MM.1S (cell line): ENCODE results near the gene GATC.

Experiments
- DNase-seq: peaks from one replicate; pipeline ENCODE4 v3.0.0-alpha.2; 2015
- H2AFZ ChIP-seq: fragments of 300-600 bp; sonication (generic); 2 replicates; pipeline ENCODE4 v1.6.0; 2016; ENCODE audit warnings: antibody characterized with exemption, low read length
- H3F3A ChIP-seq: fragments of 300-600 bp; sonication (generic); 2 replicates; pipeline ENCODE4 v1.6.1; 2016; ENCODE audit warnings: mild to moderate bottlenecking, antibody characterized with exemption, low read length, moderate library complexity, mixed read lengths; ENCODE audit not compliant: insufficient read depth
- H3K27ac ChIP-seq: fragments of 300-600 bp; sonication (generic); 2 replicates; pipeline ENCODE4 v1.5.1; 2016; ENCODE audit warnings: mild to moderate bottlenecking, low read length
- H3K27me3 ChIP-seq: fragments of 300-600 bp; sonication (generic); replicated peaks from 2 replicates; pipeline ENCODE4 v1.6.0; 2016; ENCODE audit warnings: low read length; ENCODE audit not compliant: insufficient read depth
- H3K36me3 ChIP-seq: fragments of 300-600 bp; sonication (generic); replicated peaks from 2 replicates; pipeline ENCODE4 v1.6.1; 2016; ENCODE audit warnings: mild to moderate bottlenecking, low read length, mixed read lengths; ENCODE audit not compliant: insufficient read depth
- H3K4me1 ChIP-seq: fragments of 300-600 bp; sonication (generic); 2 replicates; pipeline ENCODE4 v1.6.1; 2016; ENCODE audit warnings: low read length, mixed read lengths
- H3K4me2 ChIP-seq: fragments of 300-600 bp; sonication (generic); 2 replicates; pipeline ENCODE4 v1.6.0; 2016; ENCODE audit warnings: low read depth, low read length
- H3K4me3 ChIP-seq: fragments of 300-600 bp; sonication (generic); 2 replicates; pipeline ENCODE4 v1.5.1; 2016; ENCODE audit warnings: low read length, mixed read lengths
- H3K79me2 ChIP-seq: fragments of 300-600 bp; sonication (generic); 2 replicates; pipeline ENCODE4 v1.6.1; 2016; ENCODE audit warnings: mixed run types, low read length, mixed read lengths
- H3K9ac ChIP-seq: fragments of 300-600 bp; sonication (generic); 2 replicates; pipeline ENCODE4 v1.6.1; 2016; ENCODE audit warnings: low read length, mixed read lengths
- H3K9me2 ChIP-seq: fragments of 300-600 bp; sonication (generic); replicated peaks from 2 replicates; pipeline ENCODE4 v1.6.1; 2016; ENCODE audit warnings: mild to moderate bottlenecking, low read length, mixed read lengths; ENCODE audit not compliant: insufficient read depth
- H3K9me3 ChIP-seq: fragments of 300-600 bp; sonication (generic); replicated peaks from 2 replicates; pipeline ENCODE4 v1.6.1; 2016; ENCODE audit warnings: mild to moderate bottlenecking, low read length, mixed read lengths; ENCODE audit not compliant: insufficient read depth
- H4K20me1 ChIP-seq: fragments of 300-600 bp; sonication (generic); 2 replicates; pipeline ENCODE4 v1.6.1; 2016; ENCODE audit warnings: mild to moderate bottlenecking, low read length, moderate library complexity, mixed read lengths; ENCODE audit not compliant: insufficient read depth
- CTCF ChIP-seq: fragments of 300-600 bp; sonication (generic); IDR thresholded peaks from 2 replicates; pipeline ENCODE4 v1.5.1; 2016; ENCODE audit warnings: antibody characterized with exemption, low read length, mixed read lengths
- EZH2 ChIP-seq: fragments of 300-600 bp; sonication (generic); optimal IDR thresholded peaks from 2 replicates; pipeline ENCODE3; 2017; ENCODE audit warnings: low read depth, mild to moderate bottlenecking, antibody characterized with exemption, low read length, mixed read lengths
- EZH2phosphoT487 ChIP-seq: fragments of 300-600 bp; sonication (generic); IDR thresholded peaks from 2 replicates; pipeline ENCODE4 v1.6.1; 2018; ENCODE audit warnings: antibody characterized with exemption, low read length

Gene GATC

DNA sequence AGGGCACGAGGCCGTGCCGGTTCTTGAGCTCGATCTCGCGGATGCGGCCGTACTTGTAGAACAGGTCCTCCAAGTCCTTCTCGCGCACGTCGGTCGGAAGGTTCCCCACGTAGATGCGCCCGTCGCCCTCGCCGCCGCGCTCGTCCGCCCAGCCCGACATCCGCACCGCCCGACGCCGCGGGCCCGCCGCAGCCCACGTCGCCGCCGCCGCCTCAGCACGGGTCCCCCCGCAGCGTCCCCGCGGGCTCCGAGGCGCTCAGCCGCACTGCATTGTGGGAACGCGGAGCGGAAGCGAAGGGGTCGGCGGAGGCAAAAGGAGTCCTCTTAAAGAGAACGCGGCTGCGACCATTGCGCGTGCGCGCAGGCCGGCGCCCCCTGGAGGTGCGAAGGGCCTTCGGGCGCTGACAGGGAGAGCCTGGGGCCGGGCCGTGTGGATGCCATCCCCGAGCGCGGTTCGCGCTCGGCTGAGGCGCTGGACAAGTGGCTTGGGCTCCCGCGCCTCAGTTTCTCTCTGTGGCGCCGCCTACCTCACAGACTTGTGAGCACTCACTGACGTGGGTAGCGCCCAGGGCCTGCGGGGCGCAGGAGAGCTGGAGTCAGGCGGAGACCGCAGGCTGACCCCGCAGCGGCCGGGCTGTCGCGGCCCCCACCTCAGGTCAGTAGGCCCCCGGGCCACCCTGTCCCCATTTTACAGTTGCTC lies 23.4 kb downstream of the GATC start, which contains the start of gene SRSF9:
TSS of gene SRSF9 (minus strand) at position 299 of the 700 bp plus-strand sequence. CDS start at position 160, 139 bp downstream.
- H3K4me1 ChIP-seq: no peaks in the 10 kb centered on the region
- no peaks in the 10 kb centered on the region for H3K36me3 ChIP-seq

GRCh38 chr12:120470150-120470784 lies 24.0 kb downstream of the GATC start:
- Histone ChIP-seq H3K4me3 (peak overlapping the region; percentile 57), H3K9ac (peak overlapping the region; percentile 37; the same call in 1 of the 2 replicates), H3K4me1 (no peaks in the 10 kb centered on the region), H3K4me2 (peak overlapping the region; percentile 82), H3K9me2 (no peaks in the 10 kb centered on the region), H2AFZ (peak overlapping the region; percentile 88), H4K20me1 (no peaks in the 10 kb centered on the region), H3K9me3 (no peaks in the 10 kb centered on the region), H3K27ac (no peak overlapping the region), H3K79me2 (peaks cover 39% of the 10 kb centered on the region), H3K27me3 (no peaks in the 10 kb centered on the region), H3K36me3 (no peaks in the 10 kb centered on the region), H3F3A (0 out of 2 replicates have a peak, but pooled peaks cover 3% of the 10 kb centered on the region)
- TF ChIP-seq EZH2phosphoT487 (no peak), EZH2 (no peak), CTCF (no peak)
- no peak for DNase-seq

More for the DNA sequence above, 23.4 kb downstream of the GATC start, which contains the start of gene SRSF9:
- H3K9me2 ChIP-seq: no peaks in the 10 kb centered on the region
- 0 out of 2 replicates have a peak, but pooled peaks cover 3% of the 10 kb centered on the region for H3F3A ChIP-seq
- no peaks in the 10 kb centered on the region for H3K27me3 ChIP-seq
- peak within 1 kb of the TSS; percentile 88 for H2AFZ ChIP-seq
- peak within 1 kb of the TSS; percentile 79 for H3K4me3 ChIP-seq
- TF ChIP-seq CTCF: peak; percentile 61
- no peak for TF ChIP-seq EZH2phosphoT487
- DNase-seq: peak; percentile 93
- H3K27ac ChIP-seq: peak within 1 kb of the TSS; percentile 52; the same call in 1 of the 2 replicates
- peak within 1 kb of the TSS; percentile 82 for H3K4me2 ChIP-seq
- peaks cover 45% of the 10 kb centered on the region for H3K79me2 ChIP-seq
- no peaks in the 10 kb centered on the region for H3K9me3 ChIP-seq
- no peaks in the 10 kb centered on the region for H4K20me1 ChIP-seq
- peak within 1 kb of the TSS; percentile 73; the same call in 1 of the 2 replicates for H3K9ac ChIP-seq

GRCh38 chr12:120472521-120472920 lies 26.3 kb downstream of the GATC start:
- Histone ChIP-seq H2AFZ (no peak overlapping the region), H3K27ac (no peak overlapping the region), H3K36me3 (no peaks in the 10 kb centered on the region), H3F3A (0 out of 2 replicates have a peak, but pooled peaks cover 3% of the 10 kb centered on the region), H3K9me3 (no peaks in the 10 kb centered on the region), H3K9ac (no peak overlapping the region), H3K4me3 (no peak overlapping the region), H3K9me2 (no peaks in the 10 kb centered on the region), H3K4me1 (no peaks in the 10 kb centered on the region), H3K79me2 (peaks cover 16% of the 10 kb centered on the region), H4K20me1 (no peaks in the 10 kb centered on the region), H3K27me3 (no peaks in the 10 kb centered on the region), H3K4me2 (no peak overlapping the region)
- no peak for DNase-seq
- TF ChIP-seq CTCF: no peak
